Hepatocyte (in vitro differentiated cells): Measurements from ENCODE around the gene ABHD16B. TPM values are rescaled to one million over a fixed set of nuclear protein-coding genes. Genes with fewer than 3 reads are reported as not detected.

ENCODE experiments used
- DNase-seq: peaks from one replicate; pipeline ENCODE4 v3.0.0-alpha.2; 2016; ENCODE audit warnings: low spot score
- H2AFZ ChIP-seq: fragments of 200-600 bp; sonication (generic); 2 replicates; pipeline ENCODE4 v1.6.0; 2016; ENCODE audit warnings: antibody characterized with exemption, mild to moderate bottlenecking
- H3K27ac ChIP-seq: fragments of 200-600 bp; sonication (generic); 2 replicates; pipeline ENCODE4 v1.5.1; 2016; ENCODE audit warnings: mild to moderate bottlenecking
- H3K27me3 ChIP-seq: fragments of 200-600 bp; sonication (generic); 2 replicates; pipeline ENCODE4 v1.6.1; 2016
- H3K36me3 ChIP-seq: fragments of 200-600 bp; sonication (generic); replicated peaks from 2 replicates; pipeline ENCODE4 v1.5.1; 2016; ENCODE audit warnings: low read depth; ENCODE audit not compliant: insufficient read depth
- H3K4me1 ChIP-seq: fragments of 200-600 bp; sonication (generic); 2 replicates; pipeline ENCODE4 v1.5.1; 2016; ENCODE audit warnings: mild to moderate bottlenecking, moderate library complexity; ENCODE audit not compliant: insufficient read depth
- H3K4me2 ChIP-seq: fragments of 200-600 bp; sonication (generic); 2 replicates; pipeline ENCODE4 v1.6.0; 2016
- H3K4me3 ChIP-seq: fragments of 200-600 bp; sonication (generic); 2 replicates; pipeline ENCODE4 v1.5.1; 2016; ENCODE audit warnings: mild to moderate bottlenecking
- H3K79me2 ChIP-seq: fragments of 200-600 bp; sonication (generic); 2 replicates; pipeline ENCODE4 v1.6.0; 2017; ENCODE audit warnings: mild to moderate bottlenecking
- H3K9me2 ChIP-seq: fragments of 200-600 bp; sonication (generic); replicated peaks from 2 replicates; pipeline ENCODE4 v1.6.0; 2017; ENCODE audit warnings: mild to moderate bottlenecking; ENCODE audit not compliant: insufficient read depth
- H3K9me3 ChIP-seq: fragments of 200-600 bp; sonication (generic); 2 replicates; pipeline ENCODE4 v1.5.1; 2016; ENCODE audit warnings: low read depth, mild to moderate bottlenecking
- H4K20me1 ChIP-seq: fragments of 200-600 bp; sonication (generic); 2 replicates; pipeline ENCODE4 v1.6.0; 2016; ENCODE audit warnings: mild to moderate bottlenecking; ENCODE audit not compliant: insufficient read depth, poor library complexity, severe bottlenecking
- EZH2 ChIP-seq: fragments of 200-600 bp; sonication (generic); IDR thresholded peaks from 2 replicates; pipeline ENCODE4 v1.6.1; 2016; ENCODE audit warnings: antibody characterized with exemption, mild to moderate bottlenecking, borderline replicate concordance
- EZH2phosphoT487 ChIP-seq: fragments of 200-600 bp; sonication (generic); IDR thresholded peaks from one replicate; pipeline ENCODE4 v1.6.1; 2018; ENCODE audit warnings: antibody characterized with exemption, mild to moderate bottlenecking, low read depth, moderate library complexity; ENCODE audit not compliant: unreplicated experiment, severe bottlenecking
- WGBS: methylation state at CpG from one replicate; pipeline ENCODE4 v1.1.6; 2016; ENCODE audit warnings: low lambda C conversion rate; ENCODE audit errors: missing lambda C conversion rate; 5-methylcytosine and 5-hydroxymethylcytosine counted together
- polyA plus RNA-seq: library from polyadenylated mRNA; unstranded; fragments of >200 nt; fragmentation: Nextera tagmentation; extraction: Ambion mirVana; gene quantifications from 2 replicates; pipeline ENCODE4 v1.2.1, GENCODE V29; 2016
- total RNA-seq: library from RNA; depleted of rRNA; stranded (reverse); fragments of >200 nt; gene quantifications from 2 replicates; pipeline ENCODE4 v1.2.3, GENCODE V29; 2014
- TF ChIP-seq, protein P1 (sequence below): fragments of 200-600 bp; sonication (generic); IDR thresholded peaks from 2 replicates; pipeline ENCODE4 v1.5.1; 2016; ENCODE audit warnings: antibody characterized with exemption, mild to moderate bottlenecking; ENCODE audit not compliant: poor library complexity

ABHD16B gene
- total and polyA plus RNA-seq, 2 experiments from 2014 or later, result 0.68 TPM; not detected in 1

DNA sequence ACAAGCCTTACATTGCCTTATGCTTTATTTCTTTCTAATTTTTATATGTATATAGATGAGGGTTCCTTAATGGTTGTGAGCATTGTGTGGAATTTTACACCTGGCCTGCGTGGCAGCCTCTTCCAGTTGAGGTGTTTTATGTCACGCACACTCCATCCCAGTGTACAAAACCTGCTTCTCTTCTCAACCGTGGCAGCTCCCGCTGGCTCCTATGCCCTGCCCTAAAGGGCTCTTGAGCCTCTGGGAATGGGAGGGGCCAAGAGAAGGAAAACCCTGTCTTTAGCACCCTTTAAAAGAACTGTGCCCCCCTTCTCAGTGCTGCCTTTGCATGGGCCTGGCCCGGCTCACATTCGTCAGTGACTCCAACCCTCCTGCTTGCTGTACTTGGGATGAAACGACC, 29.3 kb downstream of the ABHD16B start:
- Histone ChIP-seq H3K79me2 (peaks cover 2% of the 10 kb centered on the region), H3K27me3 (no peaks in the 10 kb centered on the region), H3K9me3 (no peaks in the 10 kb centered on the region), H3K36me3 (no peaks in the 10 kb centered on the region), H3K9me2 (no peaks in the 10 kb centered on the region), H3K4me3 (no peak overlapping the region), H3K4me2 (no peak overlapping the region), H2AFZ (no peak overlapping the region), H3K27ac (no peak overlapping the region), H4K20me1 (peaks cover 4% of the 10 kb centered on the region), H3K4me1 (no peaks in the 10 kb centered on the region)
- TF ChIP-seq EZH2phosphoT487 (no peak), EZH2 (no peak)
- TF ChIP-seq, protein P1, sequence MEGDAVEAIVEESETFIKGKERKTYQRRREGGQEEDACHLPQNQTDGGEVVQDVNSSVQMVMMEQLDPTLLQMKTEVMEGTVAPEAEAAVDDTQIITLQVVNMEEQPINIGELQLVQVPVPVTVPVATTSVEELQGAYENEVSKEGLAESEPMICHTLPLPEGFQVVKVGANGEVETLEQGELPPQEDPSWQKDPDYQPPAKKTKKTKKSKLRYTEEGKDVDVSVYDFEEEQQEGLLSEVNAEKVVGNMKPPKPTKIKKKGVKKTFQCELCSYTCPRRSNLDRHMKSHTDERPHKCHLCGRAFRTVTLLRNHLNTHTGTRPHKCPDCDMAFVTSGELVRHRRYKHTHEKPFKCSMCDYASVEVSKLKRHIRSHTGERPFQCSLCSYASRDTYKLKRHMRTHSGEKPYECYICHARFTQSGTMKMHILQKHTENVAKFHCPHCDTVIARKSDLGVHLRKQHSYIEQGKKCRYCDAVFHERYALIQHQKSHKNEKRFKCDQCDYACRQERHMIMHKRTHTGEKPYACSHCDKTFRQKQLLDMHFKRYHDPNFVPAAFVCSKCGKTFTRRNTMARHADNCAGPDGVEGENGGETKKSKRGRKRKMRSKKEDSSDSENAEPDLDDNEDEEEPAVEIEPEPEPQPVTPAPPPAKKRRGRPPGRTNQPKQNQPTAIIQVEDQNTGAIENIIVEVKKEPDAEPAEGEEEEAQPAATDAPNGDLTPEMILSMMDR, result no peak
- DNase-seq, result no peak
- WGBS, result 92% methylated on average over 7 of the region's 7 CpGs

DNA sequence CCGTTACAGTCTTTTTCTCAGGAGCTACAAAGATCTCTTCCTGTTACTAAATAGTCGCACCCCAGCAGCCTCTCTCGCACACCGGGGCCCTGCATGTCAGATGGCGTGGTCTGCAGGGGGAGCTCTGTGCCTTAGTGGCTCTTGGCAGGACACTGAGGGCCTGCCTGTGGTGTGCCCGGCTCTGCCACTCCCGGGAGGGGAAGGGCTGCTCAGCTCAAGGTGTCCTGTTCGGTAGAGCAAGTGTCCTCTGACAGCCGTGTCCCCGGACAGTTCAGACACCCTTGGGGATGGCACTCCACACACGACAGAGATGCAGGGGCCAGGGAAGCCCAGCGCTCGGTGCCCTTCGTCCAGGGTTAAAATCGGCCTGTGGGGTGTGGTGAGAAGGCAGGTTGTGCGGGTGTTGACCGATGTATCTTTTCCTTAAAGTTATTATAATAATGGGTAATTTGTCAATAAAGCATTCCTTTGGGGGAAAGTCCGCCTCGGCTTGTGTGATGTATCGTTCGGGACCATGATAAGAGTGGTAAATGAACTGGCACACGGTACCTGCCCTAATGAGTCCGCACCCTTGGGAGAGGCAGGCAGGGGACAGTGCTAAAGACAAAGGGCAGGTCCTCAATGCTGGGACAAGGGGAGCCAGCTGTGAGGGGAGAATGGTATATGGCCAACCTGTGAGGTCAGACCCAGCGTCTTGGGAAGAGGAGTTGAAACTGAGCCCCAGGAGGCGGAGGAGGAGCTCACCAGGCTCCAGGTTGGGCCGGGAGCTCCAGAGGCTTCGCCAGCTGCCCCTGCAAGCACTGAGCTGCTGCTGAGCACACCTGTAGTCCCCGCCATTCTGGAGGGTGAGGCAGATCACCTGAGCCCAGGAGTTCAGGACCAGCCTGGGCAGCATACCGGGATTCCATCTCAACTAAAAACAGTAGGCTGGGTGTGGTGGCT, 30.0 kb downstream of the ABHD16B start:
- WGBS, result 95% methylated on average over 28 of the region's 29 CpGs
- Histone ChIP-seq H3K4me2 (no peak overlapping the region), H4K20me1 (peaks cover 7% of the 10 kb centered on the region), H3K4me1 (peaks cover under 1% of the 10 kb centered on the region), H3K27me3 (no peaks in the 10 kb centered on the region), H3K36me3 (no peaks in the 10 kb centered on the region), H3K9me2 (no peaks in the 10 kb centered on the region), H3K79me2 (peaks cover 9% of the 10 kb centered on the region), H2AFZ (no peak overlapping the region), H3K9me3 (no peaks in the 10 kb centered on the region), H3K27ac (no peak overlapping the region), H3K4me3 (no peak overlapping the region)
- no peak for DNase-seq
- TF ChIP-seq EZH2phosphoT487, result no peak
- TF ChIP-seq, protein P1, result no peak
- TF ChIP-seq EZH2, result no peak

DNA sequence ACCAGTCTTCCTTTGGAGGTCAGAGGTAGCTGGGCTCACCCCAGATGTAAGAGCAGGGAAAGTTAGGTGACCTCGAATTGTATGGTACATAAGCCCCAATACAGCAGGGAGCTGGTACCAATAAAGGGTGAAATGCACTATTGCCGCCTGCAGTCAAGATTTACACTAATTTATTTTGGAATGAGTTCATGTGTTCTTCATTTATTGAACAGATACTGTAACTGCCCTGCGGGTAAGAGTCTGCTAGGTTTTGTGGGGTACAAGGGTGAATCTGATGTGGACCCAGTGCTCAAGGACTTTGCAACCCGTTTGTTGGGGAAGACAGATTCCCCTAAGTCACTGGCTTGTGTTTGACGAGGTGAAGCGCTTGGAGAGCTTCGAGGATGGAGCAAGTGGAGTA, 31.1 kb downstream of the ABHD16B start:
- Histone ChIP-seq H3K4me3 (no peak overlapping the region), H3K36me3 (no peaks in the 10 kb centered on the region), H3K79me2 (peaks cover 19% of the 10 kb centered on the region), H3K27ac (no peak overlapping the region), H4K20me1 (peaks cover 18% of the 10 kb centered on the region), H3K4me1 (peaks cover 12% of the 10 kb centered on the region), H3K4me2 (no peak overlapping the region), H3K9me3 (no peaks in the 10 kb centered on the region), H3K9me2 (no peaks in the 10 kb centered on the region), H2AFZ (no peak overlapping the region), H3K27me3 (no peaks in the 10 kb centered on the region)
- no peak for DNase-seq
- TF ChIP-seq, protein P1, result no peak
- TF ChIP-seq EZH2phosphoT487, result no peak
- no peak for TF ChIP-seq EZH2
- WGBS, result 94% methylated on average over 7 of the region's 7 CpGs
